Islet of Langerhans (tissue), 1 donor: ENCODE measurements around the gene CNTNAP2.
A peak's percentile ranks its signal among the peaks of the same experiment; 100 is the strongest.
"Not testable (repeated sequence)": the region's sequence is repeated elsewhere in the genome, so short reads cannot be mapped to it uniquely, and the experiment has no call there.

Source experiments
- FAIRE-seq: peaks from one replicate; lab custom pipeline; 2011; peaks lifted over from hg19 to GRCh38; lab: Jason Lieb, UNC

Gene CNTNAP2

DNA sequence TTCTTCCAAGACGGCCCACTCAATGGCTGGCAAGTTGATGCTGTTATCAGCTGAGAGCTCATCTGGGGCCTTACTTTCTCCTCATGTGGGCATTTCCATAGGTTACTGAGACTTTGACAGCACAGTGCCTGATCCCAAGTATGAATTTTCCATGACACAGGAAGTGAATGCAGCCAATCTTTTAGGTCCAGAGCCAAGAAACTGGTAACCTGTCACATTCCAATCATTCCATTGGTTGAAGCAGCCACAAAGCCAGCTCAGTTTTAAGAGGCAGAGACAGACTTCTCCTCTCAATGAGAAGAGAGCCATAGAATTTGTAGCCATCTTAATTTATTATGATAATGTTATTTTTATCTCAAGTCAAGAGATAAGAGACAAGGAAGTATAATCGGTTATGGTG is 775.5 kb downstream of the CNTNAP2 start:
- no peak for FAIRE-seq

- no peak for FAIRE-seq
These were observed 778.3 kb downstream of the CNTNAP2 start for GRCh38 chr7:146894927-146895326.

DNA sequence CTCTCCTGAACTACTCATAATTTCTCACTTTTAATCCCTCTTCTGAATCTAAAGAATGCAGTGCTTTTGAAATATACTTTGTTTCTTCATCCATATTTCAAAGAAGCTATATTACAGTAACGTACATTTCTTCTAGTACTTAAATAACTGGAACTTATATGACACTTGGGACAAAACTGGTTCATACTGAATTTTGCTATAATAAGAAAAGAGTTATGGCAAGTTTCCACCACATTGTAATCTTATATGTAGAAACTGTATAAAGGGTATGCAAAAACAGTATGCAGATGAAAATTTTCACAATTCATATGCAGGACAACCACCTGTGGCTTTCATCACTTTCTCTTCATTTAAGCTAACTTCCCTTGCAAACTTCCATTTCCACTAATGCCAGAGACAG is 785.7 kb downstream of the CNTNAP2 start:
- FAIRE-seq: no peak

DNA sequence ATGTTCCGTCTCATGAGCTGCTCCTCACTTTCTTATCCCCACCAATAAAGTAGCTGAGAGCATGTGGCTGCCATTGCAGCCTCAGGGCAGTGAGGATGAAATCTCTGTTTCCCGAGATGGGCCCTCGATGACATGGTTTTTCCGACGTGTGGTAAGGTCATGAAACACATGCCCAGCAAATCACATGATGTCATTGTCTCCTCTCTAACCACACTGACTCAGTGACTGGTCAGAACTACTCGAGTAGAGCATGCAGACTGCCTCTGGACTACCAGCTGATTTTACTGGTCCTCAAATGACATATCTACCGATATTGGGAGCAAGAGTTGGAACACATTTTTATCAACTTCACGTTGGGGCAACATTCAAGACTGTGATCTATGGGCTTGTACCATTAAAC is 786.1 kb downstream of the CNTNAP2 start:
- FAIRE-seq: no peak

- not testable (repeated sequence) for FAIRE-seq
These were observed 789.1 kb downstream of the CNTNAP2 start for GRCh38 chr7:146905746-146906145.

GRCh38 chr7:146922782-146923181 is 806.2 kb downstream of the CNTNAP2 start:
- FAIRE-seq: no peak

GRCh38 chr7:146926841-146927240 is 810.2 kb downstream of the CNTNAP2 start:
- FAIRE-seq: no peak

DNA sequence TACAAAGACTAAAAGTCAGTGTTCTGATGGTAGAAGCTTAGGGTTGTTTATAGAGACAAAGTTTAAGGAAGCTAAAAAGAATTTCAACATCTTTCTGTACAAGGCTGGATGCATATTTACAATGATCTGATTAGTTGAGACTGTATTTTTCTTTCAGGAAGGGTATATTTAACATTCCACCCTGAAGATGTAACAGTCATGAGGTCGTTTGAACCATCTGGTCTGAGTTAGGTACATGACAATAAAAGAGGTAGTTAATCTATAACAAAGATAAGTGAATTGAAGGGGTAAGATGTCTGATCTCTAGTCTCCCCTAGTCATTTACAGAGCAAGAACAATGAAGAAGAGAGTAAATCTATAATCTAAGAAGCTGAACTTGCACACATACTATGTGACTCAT is 821.2 kb downstream of the CNTNAP2 start:
- FAIRE-seq: no peak

GRCh38 chr7:146943483-146943882 is 826.9 kb downstream of the CNTNAP2 start:
- FAIRE-seq: no peak

DNA sequence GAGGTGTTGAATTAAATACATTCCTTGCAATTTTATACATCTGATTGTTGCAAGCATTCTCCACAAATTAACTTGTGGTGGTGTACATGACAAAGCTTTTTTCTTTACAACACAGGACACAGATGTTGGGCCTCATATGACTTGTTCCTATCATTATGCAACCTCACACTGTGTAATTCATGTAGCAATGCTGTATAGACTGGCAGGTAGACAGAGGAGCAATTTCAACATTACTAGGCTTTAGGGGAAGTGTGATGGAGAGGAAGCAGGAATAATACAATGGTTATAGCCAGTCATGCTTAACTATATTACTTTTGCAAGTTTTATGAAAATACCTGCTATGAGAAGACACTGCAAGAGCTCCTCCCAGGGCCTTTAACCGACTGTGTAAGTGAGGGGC is 832.1 kb downstream of the CNTNAP2 start:
- FAIRE-seq: no peak

- no peak for FAIRE-seq
These were observed 839.7 kb downstream of the CNTNAP2 start for GRCh38 chr7:146956321-146956720.

GRCh38 chr7:146956853-146957252 is 840.3 kb downstream of the CNTNAP2 start:
- no peak for FAIRE-seq

DNA sequence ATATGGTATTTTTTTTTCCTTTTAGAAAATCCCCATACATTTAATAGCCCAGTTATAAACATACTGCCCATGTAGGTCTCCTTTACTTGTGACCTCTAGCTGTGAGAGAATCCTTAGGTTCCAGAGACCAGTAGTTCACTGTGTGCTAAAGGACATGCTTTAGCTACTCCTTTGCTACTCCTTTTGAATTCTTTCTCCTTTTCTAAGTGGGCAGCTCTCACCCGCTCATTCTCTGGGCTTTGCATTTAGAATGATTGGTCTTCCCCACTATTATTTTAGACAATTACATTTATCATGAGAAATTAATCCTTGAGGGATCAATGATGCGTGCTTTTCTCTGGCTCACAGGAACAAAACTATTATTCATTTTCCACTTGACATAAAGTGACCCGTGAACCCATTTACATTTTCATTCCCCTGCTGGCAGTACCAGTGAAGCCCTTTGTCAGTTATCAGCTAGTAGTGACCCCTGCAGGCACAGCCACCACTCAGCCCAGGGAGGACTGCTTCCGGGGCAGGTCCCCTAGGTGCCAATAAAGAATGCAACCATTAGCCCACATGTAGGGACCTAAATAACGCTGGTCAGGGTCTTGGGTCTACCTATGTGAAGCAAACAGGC is 844.3 kb downstream of the CNTNAP2 start:
- FAIRE-seq: no peak

- no peak for FAIRE-seq
These were observed 845.0 kb downstream of the CNTNAP2 start for GRCh38 chr7:146961617-146962016.

GRCh38 chr7:146966274-146966673 is 849.7 kb downstream of the CNTNAP2 start:
- no peak for FAIRE-seq

GRCh38 chr7:146982482-146982881 is 865.9 kb downstream of the CNTNAP2 start:
- peak; percentile 99 for FAIRE-seq

DNA sequence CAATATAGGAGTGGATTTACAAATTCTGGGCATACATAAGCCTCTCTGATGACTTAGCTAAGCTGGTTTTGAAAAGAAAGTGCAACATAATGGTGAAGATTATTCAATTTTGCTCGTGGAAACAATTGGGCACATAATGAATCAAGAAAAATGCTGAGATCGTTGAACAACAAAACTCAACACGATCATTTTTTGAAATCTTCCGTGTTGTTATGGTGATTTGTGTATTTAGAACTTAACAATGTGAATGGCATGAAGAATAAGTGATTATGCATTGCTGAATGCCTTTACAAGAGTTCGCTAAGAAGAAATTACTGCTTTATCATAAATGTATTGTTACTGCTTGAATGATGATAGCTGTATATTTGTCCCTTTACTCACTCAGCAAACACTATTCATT is 875.0 kb downstream of the CNTNAP2 start:
- no peak for FAIRE-seq

- FAIRE-seq: no peak
These were observed 877.2 kb downstream of the CNTNAP2 start for GRCh38 chr7:146993764-146994163.

DNA sequence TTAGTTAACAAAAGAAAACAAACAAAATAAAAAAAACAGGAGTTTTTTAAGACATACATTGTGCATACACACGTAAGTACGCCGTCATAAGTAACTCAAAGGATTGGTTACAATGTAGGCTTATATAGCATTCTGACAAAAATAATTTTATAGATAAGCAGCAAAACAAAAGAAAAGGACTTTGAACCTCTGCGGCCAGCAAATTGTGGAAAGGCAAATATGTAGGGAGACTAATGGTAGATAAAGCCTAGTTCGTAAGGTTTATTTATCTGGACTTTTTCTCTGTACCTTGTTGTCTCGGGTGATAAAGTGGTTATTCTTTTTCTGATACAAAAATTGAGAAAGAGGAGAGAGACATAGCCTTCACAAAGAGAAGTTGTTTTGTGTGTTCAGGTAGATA is 891.9 kb downstream of the CNTNAP2 start:
- no peak for FAIRE-seq

DNA sequence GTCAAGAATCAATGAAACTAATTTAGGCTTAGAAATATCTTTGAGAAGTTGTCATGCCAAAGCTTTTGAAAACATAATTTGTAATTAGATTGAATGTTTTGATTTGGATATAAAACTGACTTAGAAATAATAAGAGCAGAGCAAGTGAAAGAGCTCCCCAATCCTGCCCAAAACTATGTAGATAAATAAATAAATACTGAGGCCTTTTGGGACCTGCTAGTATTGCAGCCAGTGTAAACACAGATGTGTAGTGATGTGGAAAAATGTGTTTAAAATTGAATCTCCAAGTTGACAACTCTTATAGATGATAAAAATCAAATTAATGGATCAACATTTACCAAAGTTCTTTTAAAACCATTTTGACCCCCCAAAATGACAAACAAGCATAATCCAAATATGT is 896.1 kb downstream of the CNTNAP2 start:
- no peak for FAIRE-seq

DNA sequence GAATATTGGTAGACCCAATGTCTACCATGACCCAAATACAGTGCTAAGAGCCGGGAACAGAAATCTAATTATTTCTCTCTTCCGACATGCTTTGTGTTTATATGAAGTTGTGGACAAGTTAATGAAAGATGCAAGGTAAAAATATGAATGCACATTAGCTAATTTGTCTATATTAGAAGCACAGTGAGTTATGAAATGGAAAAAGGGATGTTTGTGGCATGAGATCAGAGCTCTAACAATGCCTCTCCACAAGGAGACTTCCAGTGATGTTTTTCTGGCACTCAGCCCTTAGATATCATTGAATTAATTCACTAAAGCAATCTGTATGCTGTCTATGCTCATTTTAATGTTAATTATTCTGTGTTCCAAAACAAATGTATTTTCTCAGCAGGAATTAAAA is 897.2 kb downstream of the CNTNAP2 start:
- no peak for FAIRE-seq

GRCh38 chr7:147014286-147014955 is 897.8 kb downstream of the CNTNAP2 start:
- no peak for FAIRE-seq

GRCh38 chr7:147015999-147016398 is 899.4 kb downstream of the CNTNAP2 start:
- no peak for FAIRE-seq

GRCh38 chr7:147022056-147022455 is 905.5 kb downstream of the CNTNAP2 start:
- no peak for FAIRE-seq
